H1 (cell line): Measurements from ENCODE around the gene PCDHB14. TPM values are rescaled to one million over a fixed set of nuclear protein-coding genes. Genes with fewer than 3 reads are reported as not detected.

Source experiments
- CTCF ChIA-PET: fragments of 300-600 bp; sonication (Branson Sonifier 250); formaldehyde crosslinking; loops from one replicate; lab custom pipeline; 2021; ENCODE audit not compliant: partially characterized antibody; lab: Charles Lee
- POLR2A ChIA-PET: fragments of 300-600 bp; sonication (Branson Sonifier 250); formaldehyde crosslinking; loops from one replicate; lab custom pipeline; 2021; ENCODE audit warnings: inconsistent platforms; ENCODE audit not compliant: partially characterized antibody; lab: Charles Lee
- DNase-seq, 2 experiments: peaks; one replicate each; pipeline versions ENCODE4 v3.0.0 to v3.0.0-alpha.2; 2010 to 2022; ENCODE audit warnings: low spot score in 2 of 2, low read depth in 1 of 2, mixed read lengths in 1 of 2
- FAIRE-seq: peaks from 2 replicates; lab custom pipeline; 2011; peaks lifted over from hg19 to GRCh38; lab: Jason Lieb, UNC
- H2AFZ ChIP-seq: 2 replicates; pipeline ENCODE4 v1.8.1; 2012; ENCODE audit warnings: low read length, inconsistent platforms
- H2AK5ac ChIP-seq: 2 replicates; pipeline ENCODE4 v1.6.1; 2013; ENCODE audit warnings: low read depth, low read length
- H2BK120ac ChIP-seq: replicated peaks from 2 replicates; pipeline ENCODE3; 2013; ENCODE audit warnings: low read depth, low read length, inconsistent platforms
- H2BK12ac ChIP-seq: 2 replicates; pipeline ENCODE4 v1.6.1; 2013; ENCODE audit warnings: low read depth, low read length
- H2BK15ac ChIP-seq: 2 replicates; pipeline ENCODE4 v1.6.1; 2013; ENCODE audit warnings: low read length
- H2BK20ac ChIP-seq: 2 replicates; pipeline ENCODE4 v1.6.1; 2013; ENCODE audit warnings: low read length
- H2BK5ac ChIP-seq: 2 replicates; pipeline ENCODE4 v1.6.1; 2013; ENCODE audit warnings: low read depth, low read length
- H3K14ac ChIP-seq: 2 replicates; pipeline ENCODE4 v1.6.1; 2013; ENCODE audit warnings: inconsistent platforms; ENCODE audit not compliant: insufficient read length
- H3K18ac ChIP-seq: 2 replicates; pipeline ENCODE4 v1.6.1; 2013; ENCODE audit warnings: low read length; ENCODE audit errors: extremely low read depth
- H3K23ac ChIP-seq: 2 replicates; pipeline ENCODE4 v1.6.1; 2013; ENCODE audit warnings: inconsistent platforms; ENCODE audit not compliant: insufficient read length
- H3K23me2 ChIP-seq: 2 replicates; pipeline ENCODE4 v1.6.1; 2013; ENCODE audit warnings: low read depth, low read length
- H3K27ac ChIP-seq: 2 replicates; pipeline ENCODE4 v1.6.1; 2011; ENCODE audit warnings: low read depth, low read length, inconsistent platforms
- H3K27me3 ChIP-seq, 4 experiments: replicated peaks in 1 of 4; 1 replicate in 1 of 4; 2 replicates in 3 of 4; pipeline versions ENCODE4 v1.6.1 to v1.8.1; 2011 to 2013; ENCODE audit warnings: low read length in 3 of 4, mild to moderate bottlenecking in 3 of 4, inconsistent platforms in 2 of 4, mixed read lengths in 2 of 4, moderate library complexity in 1 of 4; ENCODE audit not compliant: control insufficient read depth in 3 of 4, insufficient read depth in 3 of 4; ENCODE audit errors: extremely low read depth in 1 of 4
- H3K36me3 ChIP-seq, 4 experiments: 2 replicates each; pipeline versions ENCODE4 v1.6.1 to v1.8.1; 2011 to 2013; ENCODE audit warnings: mild to moderate bottlenecking in 4 of 4, low read length in 3 of 4, moderate library complexity in 2 of 4, control low read depth in 1 of 4, inconsistent platforms in 1 of 4; ENCODE audit not compliant: insufficient read depth in 4 of 4, control insufficient read depth in 2 of 4
- H3K4ac ChIP-seq: replicated peaks from 2 replicates; pipeline ENCODE3; 2013; ENCODE audit warnings: low read length, low read depth, mixed read lengths, inconsistent platforms; ENCODE audit not compliant: insufficient read length
- H3K4me1 ChIP-seq, 4 experiments: replicated peaks in 1 of 4; 1 replicate in 1 of 4; 2 replicates in 3 of 4; pipeline versions ENCODE4 v1.6.1 to v1.8.1; 2011 to 2013; ENCODE audit warnings: low read length in 3 of 4, inconsistent platforms in 2 of 4, mixed read lengths in 1 of 4; ENCODE audit not compliant: insufficient read depth in 4 of 4, control insufficient read depth in 3 of 4
- H3K4me2 ChIP-seq, 2 experiments: 2 replicates each; pipeline versions ENCODE4 v1.6.1 to v1.8.1; 2011 to 2013; ENCODE audit warnings: low read depth in 2 of 2, low read length in 2 of 2, control low read depth in 1 of 2, inconsistent platforms in 1 of 2, mild to moderate bottlenecking in 1 of 2; ENCODE audit not compliant: insufficient read depth in 1 of 2
- H3K4me3 ChIP-seq, 4 experiments: fragments of 200-600, 300-600 bp in 1 of 4; sonication (generic), shearing (Covaris generic), sonication (Bioruptor Twin) in 1 of 4; 2 replicates each; pipeline versions ENCODE4 v1.5.1 to v1.8.1; 2011 to 2016; ENCODE audit warnings: low read length in 4 of 4, low read depth in 3 of 4, control low read depth in 2 of 4, inconsistent platforms in 2 of 4, mild to moderate bottlenecking in 2 of 4, mixed read lengths in 1 of 4, moderate library complexity in 1 of 4; ENCODE audit not compliant: insufficient read depth in 2 of 4; ENCODE audit errors: extremely low read depth in 1 of 4
- H3K56ac ChIP-seq: replicated peaks from 2 replicates; pipeline ENCODE3; 2013; ENCODE audit warnings: low read depth, mild to moderate bottlenecking, mixed read lengths, low read length, inconsistent platforms; ENCODE audit not compliant: insufficient read length
- H3K79me1 ChIP-seq: 2 replicates; pipeline ENCODE4 v1.6.1; 2013; ENCODE audit warnings: low read depth, low read length, control low read depth
- H3K79me2 ChIP-seq, 2 experiments: 2 replicates each; pipeline versions ENCODE4 v1.6.1 to v1.8.1; 2012 to 2013; ENCODE audit warnings: low read length in 2 of 2, mild to moderate bottlenecking in 2 of 2, inconsistent platforms in 1 of 2; ENCODE audit not compliant: insufficient read depth in 2 of 2, control insufficient read depth in 1 of 2
- H3K9ac ChIP-seq, 4 experiments: replicated peaks in 1 of 4; 1 replicate in 1 of 4; 2 replicates in 3 of 4; pipeline versions ENCODE4 v1.6.1 to v1.8.1; 2011 to 2013; ENCODE audit warnings: low read depth in 3 of 4, low read length in 3 of 4, control low read depth in 2 of 4, mild to moderate bottlenecking in 2 of 4, moderate library complexity in 2 of 4, inconsistent platforms in 1 of 4; ENCODE audit errors: extremely low read depth in 1 of 4
- H3K9me3 ChIP-seq, 2 experiments: 2 replicates each; pipeline versions ENCODE4 v1.6.1 to v1.8.1; 2012 to 2013; ENCODE audit warnings: mild to moderate bottlenecking in 2 of 2, moderate library complexity in 2 of 2, control low read depth in 1 of 2, inconsistent platforms in 1 of 2, low read depth in 1 of 2, low read length in 1 of 2, mixed read lengths in 1 of 2; ENCODE audit not compliant: insufficient read depth in 2 of 2
- H4K20me1 ChIP-seq, 2 experiments: replicated peaks in 1 of 2; 2 replicates each; pipeline versions ENCODE3 to v1.8.1; 2011 to 2013; ENCODE audit warnings: inconsistent platforms in 2 of 2, low read length in 2 of 2, mild to moderate bottlenecking in 1 of 2; ENCODE audit not compliant: insufficient read depth in 2 of 2, control insufficient read depth in 1 of 2
- H4K5ac ChIP-seq: 2 replicates; pipeline ENCODE4 v1.6.1; 2013; ENCODE audit warnings: low read length, low read depth, mixed read lengths, inconsistent platforms; ENCODE audit not compliant: insufficient read length
- H4K8ac ChIP-seq: 2 replicates; pipeline ENCODE4 v1.8.0; 2013; ENCODE audit warnings: mild to moderate bottlenecking, moderate library complexity, low read length, inconsistent platforms; ENCODE audit not compliant: insufficient read depth; ENCODE audit errors: extremely low read depth
- H4K91ac ChIP-seq: replicated peaks from 2 replicates; pipeline ENCODE3; 2013; ENCODE audit warnings: low read length, mixed read lengths, inconsistent platforms; ENCODE audit not compliant: insufficient read length
- ATF3 ChIP-seq: IDR thresholded peaks from 2 replicates; pipeline ENCODE4 v1.6.1; 2011; ENCODE audit warnings: low read depth, mild to moderate bottlenecking, low read length; ENCODE audit not compliant: insufficient read depth
- BRCA1 ChIP-seq: IDR thresholded peaks from 2 replicates; pipeline ENCODE4 v1.6.1; 2012; ENCODE audit warnings: low read depth, low read length, improper control_type of control experiment
- EZH2 ChIP-seq: fragments of 200-600 bp; sonication (generic); IDR thresholded peaks from 2 replicates; pipeline ENCODE4 v1.7.1; 2012; ENCODE audit warnings: low read depth, mild to moderate bottlenecking, moderate library complexity, low read length, inconsistent platforms; ENCODE audit not compliant: severe bottlenecking
- KDM4A ChIP-seq: IDR thresholded peaks from one replicate; pipeline ENCODE4 v1.7.1; 2012; ENCODE audit warnings: low read depth, mild to moderate bottlenecking, moderate library complexity, low read length, inconsistent platforms; ENCODE audit not compliant: severe bottlenecking
- KDM5A ChIP-seq: fragments of 200-600 bp; IDR thresholded peaks from 2 replicates; pipeline ENCODE4 v1.7.1; 2012; ENCODE audit warnings: mild to moderate bottlenecking, low read length, inconsistent platforms, mixed read lengths
- SP4 ChIP-seq: IDR thresholded peaks from 2 replicates; pipeline ENCODE4 v1.6.1; 2012; ENCODE audit warnings: low read length, inconsistent platforms
- TAF1 ChIP-seq: IDR thresholded peaks from 2 replicates; pipeline ENCODE4 v1.6.1; 2011; ENCODE audit warnings: mild to moderate bottlenecking, low read depth, low read length
- polyA plus RNA-seq, 7 experiments: library from polyadenylated mRNA; depleted of rRNA in 3 of 7; stranded (reverse) in 5 of 7; unstranded in 2 of 7; fragments of >200 nt in 5 of 7; fragments of 200-250 nt in 2 of 7; gene quantifications; 1 replicate in 5 of 7; 2 replicates in 1 of 7; 4 replicates in 1 of 7; pipeline versions ENCODE4 v1.2.1 to v1.2.3, GENCODE V29; 2011 to 2013; ENCODE audit warnings: missing spikeins in 2 of 7, mixed read lengths in 2 of 7
- total RNA-seq: library from RNA; stranded (reverse); fragmentation: NEBNext Ultra II Directional; extraction: Animal tissue kit (Norgen Biotek cat#: 25700); gene quantifications from 2 replicates; pipeline ENCODE4 v1.2.1, GENCODE V29; 2021

Gene PCDHB14
- total and polyA plus RNA-seq, 2 of the 8 experiments (the other 6 are each of a cell fraction or from before 2014, with no cell fraction given) = 2.7 TPM

GRCh38 chr5:141258464-141258863 is 35.3 kb downstream of the PCDHB14 start:
- H3K36me3 ChIP-seq = peaks cover 0 to 2% (median 0%) of the 10 kb centered on the region in 4 experiments; a peak in 2 of 8 replicates
- no peak overlapping the region for H2BK15ac ChIP-seq
- H3K79me2 ChIP-seq = no peaks in the 10 kb centered on the region
- H3K27me3 ChIP-seq = peaks cover 0 to 2% (median 0%) of the 10 kb centered on the region in 4 experiments; a peak in 1 of 7 replicates
- no peaks in the 10 kb centered on the region for H4K20me1 ChIP-seq
- no peak overlapping the region for H2BK20ac ChIP-seq
- no peak overlapping the region for H3K14ac ChIP-seq
- no peaks in the 10 kb centered on the region for H3K23me2 ChIP-seq
- H3K79me1 ChIP-seq = no peaks in the 10 kb centered on the region
- H3K4me3 ChIP-seq = no peak overlapping the region
- no peak overlapping the region for H3K4ac ChIP-seq
- H4K5ac ChIP-seq = no peak overlapping the region
- FAIRE-seq (no peak), DNase-seq (no peak)
- no peak overlapping the region for H2AK5ac ChIP-seq
- ChIA-PET POLR2A (no interaction called here), CTCF (no interaction called here)
- no peak overlapping the region for H3K18ac ChIP-seq
- H2BK12ac ChIP-seq = no peak overlapping the region
- no peak overlapping the region for H2BK5ac ChIP-seq
- no peaks in the 10 kb centered on the region for H3K4me1 ChIP-seq
- no peak overlapping the region for H2BK120ac ChIP-seq
- no peak overlapping the region for H2AFZ ChIP-seq
- no peak overlapping the region for H3K4me2 ChIP-seq
- H3K27ac ChIP-seq = no peak overlapping the region
- no peak overlapping the region for H3K9ac ChIP-seq
- TF ChIP-seq ATF3 (no peak), KDM5A (no peak), EZH2 (no peak), TAF1 (no peak), BRCA1 (no peak), KDM4A (no peak), SP4 (no peak)
- H4K8ac ChIP-seq = no peak overlapping the region
- H3K56ac ChIP-seq = no peak overlapping the region
- H3K9me3 ChIP-seq = peaks cover 56 to 76% of the 10 kb centered on the region in 2 experiments
- no peak overlapping the region for H4K91ac ChIP-seq
- no peak overlapping the region for H3K23ac ChIP-seq
